PC-9 (cell line): ENCODE measurements around the gene ABCA7. TPM values are rescaled to one million over a fixed set of nuclear protein-coding genes. Genes with fewer than 3 reads are reported as not detected.
A peak's percentile ranks its signal among the peaks of the same experiment; 100 is the strongest.

ENCODE experiments used
- BruUV-seq: library from RNA; stranded (reverse); fragments of 400-500 nt; replicated peaks from 2 replicates; lab custom pipeline; 2021; lab: Mats Ljungman, UMichigan
- CTCF ChIA-PET: fragments of 300-600 bp; sonication (Branson Sonifier 250); formaldehyde crosslinking; loops from one replicate; lab custom pipeline; 2022; ENCODE audit warnings: antibody characterized with exemption; lab: Charles Lee
- POLR2A ChIA-PET: fragments of 300-600 bp; sonication (Branson Sonifier 250); formaldehyde crosslinking; loops from one replicate; lab custom pipeline; 2022; ENCODE audit warnings: antibody characterized with exemption; ENCODE audit not compliant: unreplicated experiment; lab: Charles Lee
- DNase-seq, 2 experiments: peaks; one replicate each; pipeline versions ENCODE4 v3.0.0 to v3.0.0-alpha.2; 2015 to 2022; ENCODE audit warnings: mixed read lengths in 1 of 2
- H2AFZ ChIP-seq: fragments of 200-600 bp; sonication (generic); 2 replicates; pipeline ENCODE4 v1.8.1; 2017; ENCODE audit warnings: antibody characterized with exemption
- H3F3A ChIP-seq: fragments of 200-600 bp; sonication (generic); 2 replicates; pipeline ENCODE4 v1.8.1; 2017; ENCODE audit warnings: antibody characterized with exemption, mild to moderate bottlenecking, low read depth; ENCODE audit not compliant: insufficient read depth
- H3K27ac ChIP-seq: fragments of 200-600 bp; sonication (generic); 2 replicates; pipeline ENCODE4 v1.6.1; 2016; ENCODE audit warnings: mixed run types
- H3K27me3 ChIP-seq: fragments of 200-600 bp; sonication (generic); 2 replicates; pipeline ENCODE4 v1.6.1; 2016; ENCODE audit warnings: low read depth, mixed run types; ENCODE audit not compliant: insufficient read depth
- H3K36me3 ChIP-seq: fragments of 200-600 bp; sonication (generic); 2 replicates; pipeline ENCODE4 v1.6.1; 2016; ENCODE audit warnings: low read depth, mixed run types
- H3K4me1 ChIP-seq: fragments of 200-600 bp; sonication (generic); replicated peaks from 2 replicates; pipeline ENCODE4 v1.6.1; 2016; ENCODE audit warnings: mixed run types; ENCODE audit not compliant: insufficient read depth
- H3K4me2 ChIP-seq: fragments of 200-600 bp; sonication (generic); 2 replicates; pipeline ENCODE4 v1.6.1; 2017; ENCODE audit warnings: mixed run types
- H3K4me3 ChIP-seq: fragments of 200-600 bp; sonication (generic); 2 replicates; pipeline ENCODE4 v1.6.1; 2016; ENCODE audit warnings: mixed run types
- H3K79me2 ChIP-seq: fragments of 200-600 bp; sonication (generic); 2 replicates; pipeline ENCODE4 v1.6.1; 2017; ENCODE audit warnings: low read depth, mixed run types
- H3K9me2 ChIP-seq: fragments of 200-600 bp; sonication (generic); 2 replicates; pipeline ENCODE4 v1.8.1; 2017; ENCODE audit warnings: mild to moderate bottlenecking; ENCODE audit not compliant: insufficient read depth
- H3K9me3 ChIP-seq: fragments of 200-600 bp; sonication (generic); 2 replicates; pipeline ENCODE4 v1.8.1; 2016; ENCODE audit warnings: low read depth; ENCODE audit not compliant: insufficient read depth
- H4K20me1 ChIP-seq: fragments of 200-600 bp; sonication (generic); 2 replicates; pipeline ENCODE4 v1.8.1; 2017; ENCODE audit not compliant: insufficient read depth
- CTCF ChIP-seq: fragments of 200-600 bp; sonication (generic); conservative IDR thresholded peaks from 2 replicates; pipeline ENCODE4 v1.6.1; 2017; ENCODE audit warnings: mixed run types, antibody characterized with exemption, mild to moderate bottlenecking, moderate library complexity
- EZH2 ChIP-seq: fragments of 200-600 bp; sonication (generic); IDR thresholded peaks from 2 replicates; pipeline ENCODE4 v1.8.0; 2017; ENCODE audit warnings: antibody characterized with exemption, low read depth
- intact Hi-C: fragments of 100-400 bp; cut with micrococcal nuclease; formaldehyde crosslinking; loops from one replicate; pipeline ENCODE4 v1.10.0; 2022; ENCODE audit not compliant: unreplicated experiment
- total RNA-seq: library from RNA; stranded (reverse); gene quantifications from 2 replicates; pipeline ENCODE4 v1.2.3, GENCODE V29; 2021

The ABCA7 gene
- total RNA-seq, 1 experiment from 2014 or later = 29.9 TPM

GRCh38 chr19:1007399-1008251, 32.3 kb upstream of the ABCA7 start:
- Histone ChIP-seq H3K27me3 (no peaks in the 10 kb centered on the region), H2AFZ (no peak overlapping the region), H3K4me1 (no peaks in the 10 kb centered on the region), H3F3A (peaks cover 8% of the 10 kb centered on the region; the same call in 1 of the 2 replicates), H3K36me3 (no peaks in the 10 kb centered on the region), H3K4me2 (no peak overlapping the region), H4K20me1 (peaks cover 3% of the 10 kb centered on the region; the same call in 1 of the 2 replicates), H3K9me3 (no peaks in the 10 kb centered on the region), H3K27ac (no peak overlapping the region), H3K9me2 (no peaks in the 10 kb centered on the region), H3K4me3 (no peak overlapping the region), H3K79me2 (no peaks in the 10 kb centered on the region)
- CTCF ChIA-PET = no interaction called here
- DNase-seq = no peak
- TF ChIP-seq CTCF = no peak
- TF ChIP-seq EZH2 = no peak
- no TSS peak for BruUV-seq
- POLR2A ChIA-PET = no interaction called here
- intact Hi-C loops = no loop called here

- Histone ChIP-seq H3F3A (peaks cover 8% of the 10 kb centered on the region; the same call in 1 of the 2 replicates), H3K9me3 (no peaks in the 10 kb centered on the region), H3K4me2 (no peak overlapping the region), H3K9me2 (no peaks in the 10 kb centered on the region), H3K79me2 (no peaks in the 10 kb centered on the region), H3K27me3 (no peaks in the 10 kb centered on the region), H3K27ac (no peak overlapping the region), H3K4me3 (no peak overlapping the region), H3K36me3 (no peaks in the 10 kb centered on the region), H3K4me1 (no peaks in the 10 kb centered on the region), H4K20me1 (peaks cover 10% of the 10 kb centered on the region), H2AFZ (no peak overlapping the region)
- intact Hi-C loops = no loop called here
- ChIA-PET POLR2A (no interaction called here), CTCF (no interaction called here)
- DNase-seq = no peak
- BruUV-seq = no TSS peak
- no peak for TF ChIP-seq CTCF
Measured at GRCh38 chr19:1008268-1009040, 31.5 kb upstream of the ABCA7 start.

DNA sequence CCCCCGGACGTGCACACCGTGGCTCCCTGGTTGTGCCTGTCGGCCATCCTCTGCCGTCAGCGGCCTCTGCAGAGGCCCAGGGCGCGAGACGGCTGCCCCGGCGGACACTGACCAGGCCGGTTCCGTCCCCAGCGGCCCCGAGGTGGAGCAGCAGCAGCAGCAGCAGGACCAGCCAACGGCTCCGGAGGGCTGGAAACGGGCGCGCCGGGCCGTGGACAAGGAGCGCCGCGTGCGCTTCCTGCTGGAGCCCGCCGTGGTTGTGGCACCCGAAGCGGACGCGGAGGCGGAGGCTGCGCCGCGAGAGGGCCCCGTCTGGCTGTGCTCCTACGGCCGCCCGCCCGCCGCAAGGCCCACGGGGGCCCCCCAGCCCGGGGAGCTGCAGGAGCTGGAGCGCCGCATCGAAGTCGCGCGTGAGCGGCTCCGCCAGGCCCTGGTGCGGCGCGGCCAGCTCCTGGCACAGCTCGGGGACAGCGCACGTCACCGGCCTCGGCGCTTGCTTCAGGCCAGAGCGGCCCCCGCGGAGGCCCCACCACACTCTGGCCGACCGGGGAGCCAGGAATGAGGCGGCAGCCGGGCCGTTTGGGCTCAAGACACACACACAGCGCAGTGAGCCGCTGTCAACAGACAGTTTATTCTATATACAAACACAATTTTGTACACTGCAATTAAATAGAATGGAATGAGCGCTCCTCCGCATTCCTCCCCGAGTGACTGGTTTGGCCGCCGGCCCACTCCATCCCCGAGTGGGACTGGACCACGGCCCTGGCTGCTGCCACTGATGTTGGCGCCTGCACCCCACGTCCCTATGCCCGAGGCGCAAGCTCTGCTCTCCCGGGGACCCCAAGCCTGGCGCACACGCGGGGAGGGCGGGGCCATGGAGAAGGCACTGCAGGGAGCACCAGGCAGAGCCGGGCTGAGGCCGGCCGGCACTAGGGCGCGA, 30.6 kb upstream of the ABCA7 start:
- Histone ChIP-seq H4K20me1 (peaks cover 19% of the 10 kb centered on the region), H3K36me3 (no peaks in the 10 kb centered on the region), H3K9me3 (no peaks in the 10 kb centered on the region), H3K4me1 (no peaks in the 10 kb centered on the region), H2AFZ (no peak overlapping the region), H3K27ac (no peak overlapping the region), H3K79me2 (peaks cover 4% of the 10 kb centered on the region; the same call in 1 of the 2 replicates), H3K4me3 (no peak overlapping the region), H3K27me3 (no peaks in the 10 kb centered on the region), H3K4me2 (no peak overlapping the region), H3F3A (peaks cover 8% of the 10 kb centered on the region; the same call in 1 of the 2 replicates), H3K9me2 (no peaks in the 10 kb centered on the region)
- BruUV-seq = TSS peak; percentile 46
- TF ChIP-seq CTCF (no peak), EZH2 (no peak)
- POLR2A ChIA-PET = no interaction called here
- no peak for DNase-seq
- CTCF ChIA-PET = no interaction called here
- intact Hi-C loops = no loop called here
